Activated T-cell treated with anti-CD3 and anti-CD28 coated beads for 48 hours (primary cell): ENCODE data around the gene GTPBP4.
"Not testable (repeated sequence)": the region's sequence is repeated elsewhere in the genome, so short reads cannot be mapped to it uniquely, and the experiment has no call there.

Experiments
- DNase-seq: peaks from one replicate; pipeline ENCODE4 v3.0.0-alpha.2; 2020; ENCODE audit warnings: low read depth

Gene GTPBP4

GRCh38 chr10:1056326-1057105, 68.3 kb downstream of the GTPBP4 start, which contains the start of gene WDR37:
WDR37 (plus strand) TSS chr10:1056385; CDS start chr10:1072156, 15,771 bp downstream.
- peak; percentile 87 for DNase-seq

- no peak for DNase-seq
These were observed 68.9 kb downstream of the GTPBP4 start for GRCh38 chr10:1057106-1057657.

GRCh38 chr10:1058017-1058416, 69.8 kb downstream of the GTPBP4 start:
- DNase-seq, result no peak

GRCh38 chr10:1059902-1060301, 71.7 kb downstream of the GTPBP4 start:
- no peak for DNase-seq

GRCh38 chr10:1061930-1062774, 73.9 kb downstream of the GTPBP4 start:
- DNase-seq, result no peak

- DNase-seq, result no peak
These were observed 75.1 kb downstream of the GTPBP4 start for GRCh38 chr10:1063232-1063865.

- DNase-seq, result no peak
These were observed 76.7 kb downstream of the GTPBP4 start for GRCh38 chr10:1064964-1065247.

GRCh38 chr10:1066734-1067133, 78.5 kb downstream of the GTPBP4 start:
- not testable (repeated sequence) for DNase-seq

GRCh38 chr10:1068380-1069361, 80.4 kb downstream of the GTPBP4 start:
- no peak for DNase-seq
